Measurements from ENCODE around the gene ZFAND3.

Gene ZFAND3

DNA sequence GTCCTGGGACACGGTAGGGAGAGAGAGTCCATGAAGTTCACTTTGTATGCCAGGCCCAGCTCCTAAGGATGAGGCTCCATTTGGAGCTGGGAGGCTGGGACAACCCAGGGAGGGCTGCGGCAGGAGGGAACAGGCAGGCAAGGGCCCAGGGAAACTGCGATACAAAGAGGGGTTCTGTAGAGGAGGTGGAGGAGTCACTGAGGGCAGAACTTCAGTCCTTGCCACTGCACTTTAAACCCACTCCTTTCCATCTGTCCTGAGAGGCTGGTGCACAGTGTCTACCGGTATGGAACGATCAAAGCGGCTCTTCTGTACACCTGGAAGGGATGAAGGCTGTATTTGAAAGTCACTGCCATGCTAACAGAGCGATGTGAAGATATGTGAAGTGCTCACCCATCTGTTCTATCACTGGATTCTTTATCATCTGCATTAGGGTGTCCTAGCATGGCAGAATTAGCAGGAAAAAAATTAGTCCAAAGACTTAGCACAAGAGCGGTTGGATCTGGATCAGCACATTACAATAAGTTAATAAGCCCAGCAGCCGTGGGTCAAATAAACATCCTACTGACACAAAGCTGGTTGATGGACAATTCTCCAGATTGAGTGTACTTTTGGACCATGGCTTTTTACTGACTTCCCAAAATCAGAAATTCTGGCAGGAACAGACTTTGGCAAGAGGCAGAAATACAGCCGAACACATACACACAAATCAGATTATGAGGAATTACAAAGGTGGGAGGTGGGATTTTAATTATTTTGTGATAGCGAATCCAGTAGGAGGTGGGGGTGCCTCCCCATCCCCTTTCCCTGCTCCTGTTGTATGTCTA lies 20.9 kb upstream of the ZFAND3 start:
- no peak for DNase-seq

DNA sequence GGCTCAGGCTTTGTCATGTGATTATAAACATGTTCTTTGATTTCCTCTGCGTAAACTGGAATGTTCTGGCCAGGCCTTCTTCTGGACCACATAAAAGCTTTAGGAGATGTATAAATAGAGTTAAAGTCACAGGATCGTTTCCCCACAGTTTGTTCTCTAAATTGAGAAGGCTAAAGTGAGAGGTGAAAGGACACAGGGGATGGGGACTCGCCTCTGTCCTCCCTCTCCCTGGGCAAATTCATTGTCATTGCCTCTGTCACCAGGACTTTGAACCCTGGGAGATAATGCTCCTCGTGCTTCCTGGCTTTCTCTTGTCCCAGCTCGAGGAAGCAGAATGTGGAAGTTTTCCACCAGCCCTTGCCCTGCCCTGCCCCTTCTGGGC lies 20.3 kb upstream of the ZFAND3 start:
- DNase-seq = no peak

DNA sequence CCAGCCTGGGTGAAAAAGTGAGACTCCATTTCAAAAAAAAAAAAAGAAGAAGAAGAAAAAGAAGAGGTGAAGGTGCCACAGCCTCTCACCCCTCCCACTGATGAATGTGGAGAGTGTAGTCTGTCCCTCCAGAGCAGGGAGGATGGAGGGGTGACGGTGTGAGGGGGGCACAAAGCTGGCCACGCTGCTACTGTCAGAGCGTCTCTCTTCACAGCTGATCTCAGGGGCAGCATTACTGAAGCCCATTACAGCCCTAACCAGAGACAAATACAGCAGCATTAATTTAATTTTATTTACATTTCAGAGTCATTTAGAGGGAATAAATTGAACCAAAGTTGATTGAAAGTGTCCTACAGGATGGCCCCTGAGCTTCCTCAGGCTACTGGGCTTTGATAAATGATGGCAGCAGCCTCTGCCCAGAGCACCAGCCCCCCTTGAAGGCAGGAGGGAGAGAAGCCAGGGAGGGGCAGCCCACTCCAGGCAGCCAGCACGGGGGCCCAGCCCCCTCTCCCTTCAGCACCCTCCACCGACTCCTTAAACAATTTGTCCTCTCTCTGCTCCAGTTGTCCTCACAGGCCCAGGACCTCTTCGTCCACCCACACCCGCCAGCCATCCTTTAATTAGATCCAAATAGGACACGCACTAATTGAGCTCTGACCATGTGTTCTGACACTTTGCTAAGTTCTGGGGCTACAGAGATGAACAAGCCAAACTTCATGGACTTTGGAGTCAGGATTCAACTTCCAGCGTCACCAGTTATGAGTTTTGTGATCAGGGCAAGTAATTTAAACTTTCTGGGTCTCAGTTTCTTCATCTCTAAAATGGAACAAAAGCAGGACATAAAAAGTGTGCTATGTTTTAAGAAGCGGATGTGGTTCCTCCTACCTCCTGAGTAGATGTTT lies 18.6 kb upstream of the ZFAND3 start:
- DNase-seq = no peak

DNA sequence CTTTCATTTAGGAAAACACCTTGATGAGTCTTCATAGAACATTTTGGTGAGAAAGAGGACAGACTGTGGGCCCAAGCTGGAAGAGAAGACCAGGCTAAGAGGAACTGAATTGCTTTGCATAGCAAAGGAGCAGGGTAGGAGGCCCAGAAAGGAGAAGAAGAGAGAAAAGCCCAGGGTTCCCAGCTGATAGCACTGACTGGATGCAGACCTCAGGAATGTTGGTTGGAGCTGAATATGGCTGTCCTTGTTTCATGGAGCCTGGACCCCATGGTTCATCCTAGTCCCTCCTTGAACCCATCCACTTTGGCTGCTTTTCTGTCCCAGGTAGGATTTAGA lies 18.0 kb upstream of the ZFAND3 start:
- no peak for DNase-seq

DNA sequence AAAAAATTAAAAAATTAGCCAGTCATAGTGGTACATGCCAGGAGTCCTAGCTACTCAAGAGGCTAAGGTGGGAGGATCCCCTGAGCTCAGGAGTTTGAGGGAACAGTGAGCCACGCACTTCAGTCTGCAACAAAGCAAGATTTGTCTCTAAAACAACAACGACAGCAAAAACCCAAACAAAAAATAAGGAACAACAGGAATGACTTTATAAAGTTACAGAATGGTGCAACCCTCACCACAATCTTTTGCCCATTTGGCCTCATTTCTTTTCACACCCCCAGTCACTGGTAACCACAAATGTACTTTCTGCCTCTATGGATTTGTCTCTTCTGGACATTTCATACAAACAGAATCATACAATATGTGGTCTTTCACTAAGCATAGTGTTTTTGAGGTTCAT lies 16.7 kb upstream of the ZFAND3 start:
- no peak for DNase-seq

DNA sequence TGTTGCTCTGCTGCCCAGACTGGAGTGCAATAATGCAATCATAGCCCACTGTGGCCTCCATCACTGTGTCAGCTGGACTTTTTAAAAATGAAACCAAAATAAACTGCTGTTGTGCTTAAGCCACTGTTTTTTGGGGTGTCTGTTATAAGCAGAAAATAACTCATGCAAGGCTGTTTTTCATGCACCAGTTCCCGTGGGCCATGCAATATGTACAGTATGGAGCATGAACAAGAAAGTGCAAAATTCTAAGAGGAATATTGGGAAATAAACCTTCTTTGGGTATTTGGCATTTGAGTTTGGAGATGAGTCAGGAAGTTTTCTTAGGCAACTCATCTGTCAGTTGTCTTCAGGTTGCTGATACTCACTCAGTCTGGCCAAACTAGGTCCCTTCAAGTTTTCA lies 14.9 kb upstream of the ZFAND3 start:
- DNase-seq = no peak

DNA sequence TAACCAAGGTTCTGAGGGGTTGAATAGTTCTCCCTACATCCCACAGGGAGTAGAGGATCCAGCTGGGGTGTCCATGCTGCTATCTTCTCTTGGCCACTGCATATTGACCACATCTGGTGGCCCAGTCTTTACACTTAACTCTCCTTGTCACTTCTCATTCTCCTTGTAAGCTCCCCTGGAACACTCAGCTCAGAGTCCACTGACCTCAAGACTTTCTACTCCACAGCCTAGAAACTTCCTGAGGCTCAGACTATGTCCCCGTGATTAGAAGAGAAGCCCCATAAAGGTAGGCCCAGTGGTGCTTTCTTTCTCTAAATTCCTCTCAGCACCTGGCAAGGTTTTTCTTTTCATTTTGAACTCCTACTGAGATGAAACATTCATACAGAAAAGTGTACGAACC lies 13.3 kb upstream of the ZFAND3 start:
- DNase-seq = no peak

DNA sequence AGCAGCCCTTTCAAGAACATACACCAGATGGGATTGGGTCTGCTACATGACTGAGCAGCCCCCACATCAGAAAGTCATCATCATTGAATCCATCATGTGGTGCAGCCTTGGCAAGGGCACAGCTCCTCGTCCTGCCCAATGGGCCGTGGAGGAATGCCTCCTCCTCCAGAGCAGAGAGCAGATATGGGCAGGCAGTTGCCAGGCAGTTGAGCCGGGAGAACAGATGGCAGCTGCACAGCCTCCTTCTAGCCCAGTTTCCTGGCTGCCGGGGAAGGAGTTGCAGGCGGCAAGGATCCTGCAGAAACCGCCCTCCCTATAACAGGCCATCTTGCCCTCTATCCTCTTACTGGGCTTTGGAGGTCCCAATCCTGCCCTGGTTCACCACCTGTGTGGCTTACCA lies 11.9 kb upstream of the ZFAND3 start:
- no peak for DNase-seq

DNA sequence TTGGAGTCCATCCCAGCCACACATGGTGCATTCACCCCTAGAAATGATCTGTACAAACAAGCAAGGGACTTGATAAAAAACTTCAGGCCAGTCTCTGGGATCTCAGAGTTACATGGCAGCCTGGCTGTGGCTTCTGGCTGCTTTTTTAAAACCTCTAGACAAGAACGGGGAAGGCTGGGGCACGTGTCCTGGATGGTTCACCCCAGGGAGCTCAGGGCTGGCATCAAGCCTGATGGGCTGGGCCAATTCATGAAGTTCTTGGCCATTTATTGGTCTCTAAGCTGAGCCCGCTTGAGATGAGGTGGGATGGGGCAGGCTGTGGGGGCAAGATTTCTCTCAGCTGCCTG lies 10.4 kb upstream of the ZFAND3 start:
- no peak for DNase-seq

DNA sequence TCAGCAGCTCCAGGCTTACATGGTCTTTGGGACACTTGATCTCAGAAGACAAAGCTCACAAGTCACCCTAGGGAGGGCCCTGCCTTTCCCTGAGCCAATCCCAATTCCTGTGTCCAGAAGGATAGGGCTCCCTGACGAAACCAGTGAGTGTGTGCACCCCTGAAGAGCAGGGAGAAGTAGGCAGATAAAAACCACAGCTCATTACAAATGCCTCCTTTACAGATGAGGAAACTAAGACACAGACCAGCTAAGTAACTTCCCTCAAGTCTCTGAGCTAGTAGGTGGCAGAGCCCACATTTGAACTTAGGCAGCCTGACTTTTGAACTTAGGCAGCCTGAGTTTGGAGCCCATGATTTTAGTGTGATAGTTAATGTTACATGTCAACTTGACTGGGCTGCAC lies 6.7 kb upstream of the ZFAND3 start:
- DNase-seq = no peak

DNA sequence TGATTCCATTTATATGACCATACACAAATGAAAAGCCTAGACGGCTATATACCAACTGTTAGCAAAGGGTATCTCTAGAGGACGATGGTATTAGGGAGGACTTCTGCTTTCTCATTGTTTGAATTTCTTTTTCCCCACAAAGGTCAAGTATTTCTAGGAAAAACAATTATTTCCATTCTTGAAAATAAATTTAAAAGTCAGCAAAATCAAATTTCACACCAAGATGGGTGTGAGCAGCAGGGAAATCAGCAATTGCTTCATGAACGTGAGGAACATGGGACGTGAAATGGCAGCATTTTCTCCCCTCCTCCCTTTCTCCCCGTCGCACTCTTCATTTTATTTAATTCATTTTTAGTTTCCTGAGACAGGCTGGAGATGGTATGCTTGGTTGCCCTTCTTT lies 5.2 kb upstream of the ZFAND3 start:
- DNase-seq = no peak

DNA sequence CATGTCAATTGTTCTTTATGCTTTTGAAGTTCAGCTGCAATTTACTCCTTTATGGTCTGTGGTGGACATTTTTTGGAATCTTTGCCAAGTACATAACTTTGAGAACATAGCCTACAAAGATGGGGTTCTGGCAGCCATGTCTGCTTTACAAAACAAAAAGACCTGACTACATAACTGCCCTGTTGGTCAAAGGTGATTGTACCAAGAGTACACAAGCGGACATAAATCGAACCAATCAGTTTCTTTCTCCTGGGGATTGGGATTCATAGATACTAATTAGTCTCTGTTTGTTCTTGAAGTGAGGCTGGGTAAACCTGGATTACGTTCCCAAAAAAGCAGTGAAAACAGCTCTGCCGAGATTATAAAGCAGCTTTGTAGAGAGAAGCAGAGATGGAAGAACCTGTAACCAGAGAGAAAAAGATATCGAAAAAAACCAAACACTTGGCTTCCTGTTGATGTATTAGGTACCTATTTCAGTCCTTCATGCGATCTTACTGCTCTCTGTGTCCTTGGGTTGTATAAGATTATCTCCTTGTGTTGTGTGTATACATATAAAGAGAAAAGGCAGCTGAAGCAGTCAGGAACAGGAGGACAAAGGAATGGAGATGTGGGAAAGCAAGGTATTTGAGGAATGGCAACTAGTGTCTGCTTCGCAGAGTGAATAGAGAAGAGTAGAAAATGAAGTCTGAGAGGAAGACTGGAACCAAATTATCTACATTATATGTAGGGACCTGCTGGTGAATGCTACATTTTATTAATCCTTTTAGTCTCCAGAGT lies 2.7 kb upstream of the ZFAND3 start:
- no peak for DNase-seq

DNA sequence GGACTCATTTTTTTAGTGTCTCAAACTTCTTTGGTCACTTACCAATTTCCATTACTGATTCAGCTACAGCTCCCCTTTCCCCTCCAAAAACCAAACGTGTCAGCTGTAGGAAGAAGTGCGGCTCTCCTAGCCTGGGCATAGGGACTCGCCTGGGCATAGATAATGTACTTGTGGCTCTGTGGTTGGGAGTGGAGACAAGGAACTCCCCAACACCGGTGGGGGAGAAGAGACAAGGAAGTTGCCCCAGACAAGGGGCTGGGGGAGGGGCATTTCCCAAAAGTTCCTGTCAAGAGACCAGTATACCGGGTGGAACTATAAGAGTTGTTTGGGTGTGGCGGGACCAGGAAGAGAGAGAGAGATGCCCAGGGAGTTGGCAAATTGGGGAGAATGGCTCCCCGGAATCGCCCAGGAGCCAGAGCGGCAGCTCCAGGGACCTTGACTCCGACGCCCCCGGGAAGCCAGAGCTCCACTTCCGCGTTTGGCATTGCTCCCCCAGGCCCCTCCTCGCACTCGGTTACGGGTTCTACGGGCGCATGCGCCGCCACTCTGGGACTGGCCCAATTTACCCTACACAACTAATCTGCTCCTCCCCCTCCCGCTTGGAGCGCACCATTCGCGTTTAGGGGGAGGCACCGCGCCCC lies 871 bp upstream of the ZFAND3 start:
- DNase-seq = peak; percentile 96

DNA sequence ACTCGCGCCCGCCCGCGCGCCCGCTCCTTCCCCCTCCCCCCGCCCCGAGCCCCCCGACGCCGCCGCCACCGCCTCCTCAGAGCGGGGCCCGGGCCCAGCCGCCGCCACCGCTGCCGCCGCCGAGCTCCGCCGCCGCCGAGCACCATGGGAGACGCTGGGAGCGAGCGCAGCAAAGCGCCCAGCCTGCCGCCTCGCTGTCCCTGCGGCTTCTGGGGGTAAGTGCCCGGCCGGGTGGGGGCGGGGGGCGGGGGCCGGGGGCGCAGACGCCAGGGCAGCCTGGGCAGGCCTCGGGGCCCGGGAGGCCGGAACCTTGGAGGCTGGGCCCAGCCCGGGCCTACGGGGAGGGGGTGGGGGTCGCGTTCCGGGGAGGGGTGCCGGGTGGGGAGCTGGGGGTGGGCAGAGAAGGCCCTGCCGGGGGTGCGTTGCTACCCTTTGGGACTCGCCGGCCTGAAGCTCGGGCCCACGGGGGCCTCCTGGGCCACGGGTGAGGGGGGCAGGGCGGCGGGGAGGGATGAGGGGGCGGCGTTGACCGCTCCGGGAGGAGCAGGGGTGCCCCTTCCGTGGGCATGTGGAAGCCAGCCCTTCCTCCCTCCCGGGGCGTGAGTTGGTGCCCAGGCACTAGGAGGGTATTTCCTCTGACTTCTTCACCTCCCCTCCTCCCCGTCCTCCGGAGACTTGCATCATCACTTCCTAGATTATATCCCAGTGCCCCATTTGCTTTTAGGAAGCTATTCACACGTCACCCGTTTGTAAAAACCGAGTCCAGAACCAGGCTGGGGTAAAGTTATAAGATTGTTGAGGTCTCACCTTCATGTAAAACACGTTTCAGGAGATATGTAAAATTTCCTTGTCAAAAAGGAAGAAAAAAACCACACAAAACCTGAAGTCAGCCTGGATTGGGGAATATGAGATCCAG lies 533 bp downstream of the ZFAND3 start:
- DNase-seq = peak; percentile 59

DNA sequence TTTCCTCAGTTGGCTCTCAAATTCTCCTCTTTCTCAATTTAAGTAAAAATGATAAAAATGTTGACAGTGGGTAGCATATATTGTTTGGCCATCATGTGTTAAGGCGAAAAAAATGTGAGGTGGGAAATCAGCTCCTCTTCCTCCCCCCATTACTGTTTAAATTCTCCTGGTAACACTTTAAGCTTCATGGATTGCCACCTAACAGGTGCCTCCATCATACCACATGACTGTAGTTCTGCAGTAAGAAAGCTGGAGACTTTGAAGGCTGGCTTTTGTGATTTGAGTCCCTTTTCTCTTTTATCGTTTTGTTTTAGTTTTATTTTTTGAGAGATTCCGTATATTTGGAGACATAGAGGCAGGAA lies 1.2 kb downstream of the ZFAND3 start:
- no peak for DNase-seq

DNA sequence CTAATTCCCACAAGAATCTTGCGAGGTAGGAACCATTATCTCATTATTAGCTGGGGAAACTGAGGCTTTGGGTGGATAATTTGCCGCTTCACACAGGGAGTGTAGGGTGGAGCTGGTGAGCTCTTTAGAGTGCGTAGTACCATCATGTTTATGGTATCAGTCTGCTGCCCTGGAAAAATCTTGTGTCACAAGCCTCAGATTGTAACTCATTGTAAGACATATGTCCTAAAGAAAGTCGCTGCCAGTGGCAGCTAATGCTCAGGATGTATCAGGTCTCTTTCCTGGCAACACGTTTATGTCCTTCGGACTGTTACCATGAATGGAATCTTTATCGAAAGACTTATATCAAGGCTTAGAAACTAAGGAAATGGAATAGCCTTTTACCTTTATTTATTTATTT lies 1.9 kb downstream of the ZFAND3 start:
- DNase-seq = no peak

DNA sequence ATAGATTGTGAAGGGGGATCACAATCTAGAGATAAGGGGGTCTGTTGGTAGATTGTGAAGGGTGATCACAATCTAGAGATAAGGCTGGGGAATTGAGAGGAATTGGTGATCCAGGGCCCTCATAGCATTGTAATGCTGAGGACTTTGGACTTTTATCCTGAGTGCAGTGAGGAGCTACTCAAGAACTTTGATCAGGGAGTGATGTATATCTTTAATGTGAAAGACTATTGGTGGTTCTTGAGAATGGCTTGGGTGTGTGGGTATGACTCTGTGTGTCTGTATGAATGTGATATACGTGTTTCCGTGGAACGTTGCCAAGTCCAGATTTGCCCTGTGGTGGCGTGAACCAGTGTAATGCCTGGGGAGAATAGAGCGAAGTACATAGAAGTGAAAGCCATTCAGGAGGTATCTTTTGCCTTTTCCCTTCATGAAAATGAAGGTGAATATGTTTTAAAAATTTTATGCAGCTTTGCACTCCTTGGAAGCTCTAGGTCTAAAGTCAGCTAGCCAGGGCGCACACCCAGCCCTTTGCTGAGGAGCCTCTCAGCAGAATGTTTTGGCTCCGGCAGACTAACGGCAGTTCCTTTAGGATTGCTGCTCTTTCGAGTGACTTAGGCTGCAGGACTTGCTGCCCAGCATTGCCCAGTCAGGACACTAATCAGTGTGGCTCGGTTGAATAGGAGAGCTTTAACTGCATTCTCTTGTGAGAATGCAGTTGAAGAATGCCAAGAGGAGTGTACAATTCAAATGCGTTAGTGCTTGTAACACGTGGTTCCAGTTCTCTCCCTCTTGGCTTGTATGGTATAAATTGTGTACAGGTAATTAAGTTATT lies 3.5 kb downstream of the ZFAND3 start:
- DNase-seq = peak; percentile 74

DNA sequence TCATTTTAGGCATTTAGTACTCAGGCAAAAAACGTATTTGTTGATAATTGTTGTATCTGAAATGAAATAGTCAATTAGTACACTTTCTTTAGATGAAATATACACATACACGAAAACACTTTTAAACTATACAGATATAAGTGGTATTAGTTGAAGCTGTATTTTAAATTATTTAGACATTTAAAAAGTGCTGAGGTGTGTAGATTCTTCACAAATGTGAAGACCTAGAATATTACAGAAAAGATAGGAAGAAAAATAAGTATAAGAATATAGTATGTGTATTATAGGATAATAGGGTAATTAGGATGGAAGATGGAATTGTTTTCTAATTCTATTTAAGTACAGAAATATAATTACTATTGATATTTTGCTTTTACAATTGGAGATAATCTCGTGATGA lies 4.6 kb downstream of the ZFAND3 start:
- DNase-seq = no peak

DNA sequence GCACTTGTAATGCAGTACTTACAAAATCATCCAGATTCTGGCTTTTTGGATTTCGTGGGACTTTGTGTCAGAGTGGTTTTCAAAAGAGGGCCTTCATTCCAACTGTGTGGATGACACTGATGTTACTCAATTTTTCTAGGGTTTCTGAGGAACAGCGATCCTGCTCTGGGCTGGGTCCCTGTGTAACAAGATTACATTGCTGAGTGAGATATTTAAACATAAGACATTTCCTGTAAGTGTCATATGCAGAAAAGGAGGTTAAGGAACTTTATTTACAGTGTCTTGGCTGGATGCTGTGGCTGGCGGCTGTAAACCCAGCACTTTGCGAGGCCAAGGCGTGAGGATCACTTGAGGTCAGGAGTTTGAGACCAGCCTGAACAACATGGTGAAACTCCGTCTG lies 6.7 kb downstream of the ZFAND3 start:
- DNase-seq = no peak

DNA sequence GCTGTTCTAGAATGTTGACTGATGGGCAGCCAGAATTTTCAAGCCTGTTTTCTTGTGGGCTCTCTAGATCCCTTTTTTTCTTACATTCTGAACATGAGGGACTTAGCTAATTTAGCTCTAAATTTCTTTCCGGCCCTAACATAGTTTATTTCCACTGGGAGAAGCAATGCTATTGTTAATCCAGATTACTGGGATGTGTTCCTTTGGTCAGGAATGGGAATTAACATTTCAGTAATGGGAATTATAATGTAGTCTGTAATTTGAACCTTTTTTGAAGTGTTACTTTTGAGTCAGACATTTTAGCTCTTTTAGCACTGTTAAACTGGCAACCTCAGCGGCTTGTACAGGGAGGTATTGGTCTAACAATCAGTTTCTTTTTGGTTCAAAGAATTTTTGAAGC lies 7.5 kb downstream of the ZFAND3 start:
- no peak for DNase-seq

DNA sequence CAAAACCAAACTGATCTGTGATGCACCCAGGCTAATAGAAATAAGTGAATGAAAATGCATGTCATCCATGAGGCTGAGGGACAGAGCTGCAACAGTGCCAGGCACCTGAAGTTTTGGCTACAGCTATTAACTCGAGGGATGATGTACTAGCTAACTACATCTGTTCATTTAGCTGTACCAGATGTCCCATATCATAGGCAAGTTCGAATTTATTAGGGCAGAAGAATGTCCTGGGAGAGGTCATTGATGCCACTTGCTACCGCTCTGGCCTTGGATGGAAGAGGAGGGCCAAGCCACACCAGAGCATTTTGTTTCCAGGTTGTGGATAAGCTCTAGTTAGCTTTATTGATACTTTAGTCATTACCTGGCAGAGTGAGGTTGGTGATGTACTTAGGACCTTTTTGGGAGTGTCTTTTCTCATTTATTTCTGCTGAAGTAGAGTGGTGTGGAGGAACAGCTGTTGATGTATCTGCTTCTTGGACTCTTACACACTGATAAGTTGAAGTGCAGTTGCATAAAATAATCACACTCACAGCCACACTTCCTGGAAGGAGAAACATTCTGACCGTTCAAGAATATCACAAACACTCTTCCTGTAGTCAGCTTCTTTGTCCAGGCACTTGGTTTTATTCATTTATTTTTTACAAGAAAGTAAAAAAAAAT lies 8.2 kb downstream of the ZFAND3 start:
- DNase-seq = no peak
